Stimulated activated CD4-positive, alpha-beta T cell treated with anti-CD3 and anti-CD28 coated beads, Interleukin-12 subunit alpha, Interleukin-12 subunit beta, amount 100 ng/mL, for 24 hours (primary cell): ENCODE results near the gene NTN5.

Source experiments
- DNase-seq, 2 experiments: peaks; one replicate each; pipeline ENCODE4 v3.0.0-alpha.2; 2020; ENCODE audit warnings: low read depth in 2 of 2

Gene NTN5

DNA sequence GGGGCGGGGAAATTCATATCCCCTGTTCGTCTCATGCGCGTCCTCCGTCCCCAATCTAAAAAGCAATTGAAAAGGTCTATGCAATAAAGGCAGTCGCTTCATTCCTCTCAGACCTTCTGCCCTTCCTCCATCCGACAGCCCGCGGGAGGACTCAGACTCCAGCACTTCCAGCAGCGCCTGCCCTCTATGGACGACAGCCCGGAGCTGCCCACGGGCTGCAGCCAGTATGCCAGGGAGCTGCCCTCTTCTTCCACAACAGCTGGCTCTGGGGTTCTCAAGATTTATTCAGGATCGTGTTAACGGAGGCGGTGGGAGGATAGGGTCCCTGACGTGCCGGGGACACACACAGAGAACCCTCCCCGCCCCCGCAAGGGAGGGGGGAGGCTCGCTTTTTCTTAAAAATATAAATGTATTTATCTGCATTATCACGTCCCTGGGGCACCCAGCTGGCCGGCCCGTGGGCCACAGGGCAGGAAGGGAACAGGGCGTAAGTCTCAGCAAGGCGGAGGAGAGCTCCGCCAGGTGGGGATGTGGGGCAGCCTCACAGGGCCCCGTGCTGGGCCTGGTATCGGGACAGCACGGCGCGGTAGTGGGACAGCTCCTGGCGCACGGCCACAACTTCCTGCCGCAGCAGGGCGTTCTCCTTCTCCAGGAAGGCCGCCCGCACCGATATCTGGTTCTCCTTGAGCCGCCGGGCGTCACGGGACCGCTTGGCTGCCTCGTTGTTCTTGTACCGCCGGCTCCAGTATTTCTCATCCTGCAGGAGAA is 42.3 kb downstream of the NTN5 start:
- DNase-seq: no peak

- no peak for DNase-seq
Observed at GRCh38 chr19:48629599-48630295, 43.1 kb downstream of the NTN5 start.

DNA sequence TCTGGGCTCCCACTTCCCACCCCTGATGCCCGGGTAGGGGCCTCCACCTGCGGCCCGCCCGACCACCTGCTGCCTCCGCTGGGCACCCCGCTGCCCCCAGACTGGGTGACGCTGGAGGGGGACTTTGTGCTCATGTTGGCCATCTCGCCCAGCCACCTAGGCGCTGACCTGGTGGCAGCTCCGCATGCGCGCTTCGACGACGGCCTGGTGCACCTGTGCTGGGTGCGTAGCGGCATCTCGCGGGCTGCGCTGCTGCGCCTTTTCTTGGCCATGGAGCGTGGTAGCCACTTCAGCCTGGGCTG is 43.6 kb downstream of the NTN5 start:
- DNase-seq: no peak

- no peak for DNase-seq
Observed at GRCh38 chr19:48628486-48629296, 44.1 kb downstream of the NTN5 start.

DNA sequence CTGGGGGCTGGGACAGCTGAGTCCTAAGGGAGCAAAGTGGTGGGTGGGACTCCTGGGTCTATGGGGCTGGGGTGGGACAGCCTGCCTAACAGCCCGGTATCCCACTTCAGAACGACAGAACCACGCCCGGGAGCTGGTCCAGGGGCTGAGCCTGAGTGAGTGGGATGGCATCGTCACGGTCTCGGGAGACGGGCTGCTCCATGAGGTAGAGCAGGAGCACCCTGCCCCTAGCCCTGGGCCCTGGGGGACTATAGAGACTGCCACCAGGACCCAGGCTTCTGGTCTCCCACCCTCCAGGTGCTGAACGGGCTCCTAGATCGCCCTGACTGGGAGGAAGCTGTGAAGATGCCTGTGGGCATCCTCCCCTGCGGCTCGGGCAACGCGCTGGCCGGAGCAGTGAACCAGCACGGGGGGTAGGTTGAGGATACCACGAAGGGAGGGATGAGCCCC is 44.9 kb downstream of the NTN5 start:
- DNase-seq: no peak

- no peak for DNase-seq
Observed at GRCh38 chr19:48627201-48627864, 45.5 kb downstream of the NTN5 start.

DNA sequence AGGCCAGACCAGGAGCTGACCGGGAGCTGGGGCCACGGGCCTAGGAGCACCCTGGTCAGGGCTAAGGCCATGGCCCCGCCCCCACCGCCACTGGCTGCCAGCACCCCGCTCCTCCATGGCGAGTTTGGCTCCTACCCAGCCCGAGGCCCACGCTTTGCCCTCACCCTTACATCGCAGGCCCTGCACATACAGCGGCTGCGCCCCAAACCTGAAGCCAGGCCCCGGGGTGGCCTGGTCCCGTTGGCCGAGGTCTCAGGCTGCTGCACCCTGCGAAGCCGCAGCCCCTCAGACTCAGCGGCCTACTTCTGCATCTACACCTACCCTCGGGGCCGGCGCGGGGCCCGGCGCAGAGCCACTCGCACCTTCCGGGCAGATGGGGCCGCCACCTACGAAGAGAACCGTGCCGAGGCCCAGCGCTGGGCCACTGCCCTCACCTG is 46.9 kb downstream of the NTN5 start:
- no peak for DNase-seq

- no peak for DNase-seq
Observed at GRCh38 chr19:48624791-48625723, 47.8 kb downstream of the NTN5 start.

DNA sequence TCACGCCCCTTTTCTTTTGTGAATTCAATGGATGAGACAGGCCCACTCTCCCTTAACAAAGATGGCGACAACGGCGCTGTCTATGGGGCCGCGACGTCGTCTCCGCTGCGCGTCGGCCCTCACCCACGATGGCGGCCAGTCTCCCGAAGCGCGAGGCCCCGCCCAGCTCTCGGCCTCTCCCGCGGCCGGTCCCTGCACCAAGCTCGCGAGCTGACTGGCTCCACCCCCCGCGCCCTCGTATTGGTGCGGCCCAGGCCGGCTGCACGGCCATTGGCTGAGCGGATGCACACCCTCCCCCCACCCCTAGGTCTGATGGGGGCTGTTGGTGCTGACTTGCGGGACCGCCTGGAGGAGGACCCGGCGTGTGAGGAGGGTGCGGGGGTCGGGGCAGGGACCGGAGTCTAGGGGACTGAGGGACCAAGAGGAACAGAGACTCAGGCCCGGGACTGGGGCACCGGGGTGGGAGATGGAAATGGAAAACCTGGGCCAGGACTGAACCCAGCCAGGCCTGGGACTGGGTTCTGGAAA is 48.7 kb downstream of the NTN5 start:
- DNase-seq: peak; percentile 94 to 98

DNA sequence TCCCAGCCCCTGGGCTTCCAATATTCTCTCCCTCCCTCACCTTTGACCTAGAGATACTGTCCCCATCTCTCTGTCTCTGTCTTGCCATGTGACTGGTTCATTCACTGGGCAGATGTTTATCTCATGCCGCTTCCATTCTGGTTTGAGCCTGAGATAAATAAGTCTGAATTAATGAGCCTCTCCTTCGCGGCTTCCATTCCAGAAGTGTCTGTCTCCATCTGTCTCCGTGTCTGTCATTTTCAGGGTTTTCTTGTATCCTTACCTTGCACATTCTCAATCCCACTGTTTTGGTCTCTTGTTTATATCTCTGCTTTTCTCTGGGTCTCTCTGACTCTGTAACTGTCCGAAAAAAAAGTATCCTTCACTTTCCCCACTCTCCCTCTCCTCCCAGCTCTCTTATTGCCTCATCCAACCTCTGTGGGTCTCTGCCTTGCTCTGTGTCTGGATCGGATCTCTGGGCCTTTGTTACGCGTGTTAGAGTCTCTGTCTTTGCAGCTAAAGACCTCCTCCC is 49.2 kb downstream of the NTN5 start:
- no peak for DNase-seq

- no peak for DNase-seq
Observed at GRCh38 chr19:48619692-48620585, 52.9 kb downstream of the NTN5 start.

- peak; percentile 90 to 94 for DNase-seq
Observed at GRCh38 chr19:48618916-48619691, 53.7 kb downstream of the NTN5 start, which contains the start of the genes RPL18 and SPHK2. Gene RPL18 (minus strand): TSS chr19:48619178. CDS start chr19:48619143, 35 bp downstream. Gene SPHK2 (plus strand): TSS chr19:48619506. CDS start chr19:48620515, 1,009 bp downstream.

DNA sequence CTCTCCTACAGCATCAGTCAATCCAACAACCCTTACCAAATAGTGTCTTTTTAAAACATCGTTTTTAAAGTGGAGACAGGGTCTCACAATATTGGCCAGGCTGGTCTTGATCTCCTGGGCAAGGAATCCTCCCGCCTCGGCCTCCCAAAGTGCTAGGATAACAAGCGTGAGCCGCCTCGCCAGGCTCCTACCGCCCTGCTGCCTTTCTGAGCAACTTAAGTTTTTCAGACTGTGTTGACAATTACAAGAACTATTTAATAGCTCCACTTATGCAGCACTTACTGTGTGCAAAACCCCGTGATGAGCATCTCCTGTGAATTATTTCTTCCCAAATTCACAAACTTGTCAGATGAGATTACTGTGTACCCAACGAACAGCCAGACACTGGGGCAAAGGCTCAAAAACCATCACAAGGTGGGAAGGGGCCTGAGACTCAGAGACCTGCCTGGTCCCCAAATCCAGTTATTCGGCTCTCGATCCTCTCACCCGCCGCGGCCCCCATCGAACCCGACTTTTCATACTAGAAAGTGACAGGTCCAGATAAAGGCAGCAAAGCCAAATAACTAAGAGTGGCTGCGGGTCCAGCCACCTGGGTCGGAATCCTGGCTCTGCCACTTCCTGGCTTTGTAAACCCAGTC is 54.4 kb downstream of the NTN5 start:
- no peak for DNase-seq

GRCh38 chr19:48617146-48617937 is 55.5 kb downstream of the NTN5 start:
- no peak for DNase-seq

- no peak for DNase-seq
Observed at GRCh38 chr19:48616491-48617056, 56.2 kb downstream of the NTN5 start.

- DNase-seq: no peak
Observed at GRCh38 chr19:48616041-48616436, 56.8 kb downstream of the NTN5 start.
